DND-41 (cell line): ENCODE measurements around the gene RSPO1.

Experiments used
- CTCF ChIP-seq: IDR thresholded peaks from 2 replicates; pipeline ENCODE4 v1.5.1; 2012; ENCODE audit warnings: borderline replicate concordance, low read length, moderate library complexity, mild to moderate bottlenecking; ENCODE audit not compliant: poor library complexity, severe bottlenecking; ENCODE audit errors: extremely low read depth
- EZH2 ChIP-seq: IDR thresholded peaks from 3 replicates; pipeline ENCODE4 v1.6.1; 2012; ENCODE audit warnings: borderline replicate concordance, low read depth, mild to moderate bottlenecking, moderate library complexity, low read length, inconsistent platforms; ENCODE audit not compliant: severe bottlenecking

GRCh38 chr1:37660664-37661063 lies 26.0 kb upstream of the RSPO1 start:
- no peak for TF ChIP-seq CTCF
- TF ChIP-seq EZH2, result no peak
